Spleen (tissue), 7 donors: ENCODE measurements around the gene SSH2.

Experiments
- CTCF ChIP-seq, 11 experiments: fragments of 200-600 bp in 7 of 11; fragments of 450-650 bp in 4 of 11; sonication (generic) in 4 of 11; IDR thresholded peaks in 8 of 11; conservative IDR thresholded peaks in 3 of 11; 1 replicate in 7 of 11; 2 replicates in 4 of 11; pipeline versions ENCODE4 v1.4.0 to v1.8.0; 2016 to 2021; ENCODE audit warnings: antibody characterized with exemption in 11 of 11, inconsistent platforms in 4 of 11, mild to moderate bottlenecking in 1 of 11
- POLR2A ChIP-seq, 3 donors: fragments of 450-650 bp; IDR thresholded peaks; one replicate each; pipeline ENCODE4 v1.5.1; 2017; ENCODE audit warnings: antibody characterized with exemption in 3 of 3, mild to moderate bottlenecking in 1 of 3
- donor health status: DM: no; HTN: no; CAD: no; lungs with moderate emphysema.
- donor health status: DM: no; HTN: no; CAD: no.
- donor health status: DM: no; HTN: no; CAD: no.

DNA sequence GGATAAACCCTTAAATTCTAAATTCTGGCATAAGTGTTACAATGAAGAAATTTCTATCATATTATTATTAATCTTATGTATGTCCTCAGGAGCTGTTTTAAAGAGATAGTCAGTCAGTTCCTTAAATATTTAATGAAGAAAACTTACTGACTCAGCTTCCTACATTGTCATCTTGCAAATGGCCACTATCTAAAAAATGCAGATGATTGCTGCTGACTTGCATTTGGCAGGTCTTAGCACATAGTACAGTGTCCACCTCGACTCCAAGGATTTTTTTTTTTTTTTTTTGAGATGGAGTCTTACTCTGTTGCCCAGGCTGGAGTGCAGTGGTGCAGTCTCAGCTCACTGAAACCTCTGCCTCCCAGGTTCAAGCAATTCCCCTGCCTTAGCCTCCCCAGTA is 252.2 kb downstream of the SSH2 start:
- TF ChIP-seq CTCF (IDR thresholded peaks at IDR 0.05 in 8 of 11, conservative IDR thresholded peaks at IDR 0.05 in 3 of 11) (no peak), POLR2A (IDR thresholded peaks at IDR 0.05) (no peak)
